ENCODE data around the gene SPHKAP.

Gene SPHKAP

GRCh38 chr2:228103379-228103778 is 78.1 kb downstream of the SPHKAP start:
- no peak for DNase-seq (ENCODE audit: low read depth, low spot score)
- TF ChIP-seq CTCF (IDR thresholded peaks at IDR 0.05; ENCODE audit: low read depth, low read length), result no peak
- no peak overlapping the region for H3K4me3 ChIP-seq (ENCODE audit: low read depth, low read length)
- in situ Hi-C loops (cut with HindIII; ENCODE audit: low sequenced_read_pairs), result no loop called here

DNA sequence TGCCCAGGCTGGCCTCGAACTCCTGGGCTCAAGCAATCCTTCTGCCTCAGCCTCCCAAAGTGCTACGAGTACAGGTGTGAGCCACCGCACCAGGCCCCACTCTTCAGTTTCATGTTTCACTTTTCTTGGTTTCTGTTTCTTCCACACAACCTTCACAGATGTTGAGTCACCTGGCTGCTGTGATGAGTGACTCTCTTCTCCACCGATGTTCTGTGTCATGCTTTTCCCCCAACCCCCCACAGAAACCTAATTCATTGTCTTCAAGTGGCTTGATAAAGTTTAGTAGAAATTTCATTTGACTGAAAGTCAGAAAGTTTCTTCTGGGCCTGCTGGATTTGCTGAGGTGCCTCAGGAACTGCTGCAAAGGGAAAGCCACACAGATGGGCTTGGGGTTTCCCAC is 78.5 kb downstream of the SPHKAP start:
- no peak for TF ChIP-seq CTCF (IDR thresholded peaks at IDR 0.05; ENCODE audit: low read depth, low read length)
- in situ Hi-C loops (cut with HindIII; ENCODE audit: low sequenced_read_pairs), result no loop called here
- H3K4me3 ChIP-seq (ENCODE audit: low read depth, low read length), result no peak overlapping the region
- no peak for DNase-seq (ENCODE audit: low read depth, low spot score)

- H3K4me3 ChIP-seq (ENCODE audit: low read depth, low read length), result no peak overlapping the region
- no peak for TF ChIP-seq CTCF (IDR thresholded peaks at IDR 0.05; ENCODE audit: low read depth, low read length)
- DNase-seq (ENCODE audit: low read depth, low spot score), result peak; percentile 2
- in situ Hi-C loops (cut with HindIII; ENCODE audit: low sequenced_read_pairs), result no loop called here
These were observed 87.0 kb downstream of the SPHKAP start for GRCh38 chr2:228094377-228094921.

DNA sequence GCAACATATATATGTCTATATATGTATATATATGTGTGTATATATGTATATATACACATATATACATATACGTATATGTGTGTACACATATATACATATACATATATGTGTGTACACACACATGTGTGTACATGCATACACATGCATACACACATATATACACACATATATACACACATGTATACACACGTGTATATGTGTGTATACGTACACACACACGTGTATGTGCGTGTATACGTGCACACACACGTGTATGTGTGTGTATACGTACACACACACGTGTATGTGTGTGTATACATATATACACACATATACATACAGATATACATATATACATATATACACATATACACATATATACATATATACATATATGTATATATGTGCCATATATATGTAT is 89.4 kb downstream of the SPHKAP start:
- DNase-seq (ENCODE audit: low read depth, low spot score), result no peak
- no peak for TF ChIP-seq CTCF (IDR thresholded peaks at IDR 0.05; ENCODE audit: low read depth, low read length)
- no peak overlapping the region for H3K4me3 ChIP-seq (ENCODE audit: low read depth, low read length)
- in situ Hi-C loops (cut with HindIII; ENCODE audit: low sequenced_read_pairs), result no loop called here

DNA sequence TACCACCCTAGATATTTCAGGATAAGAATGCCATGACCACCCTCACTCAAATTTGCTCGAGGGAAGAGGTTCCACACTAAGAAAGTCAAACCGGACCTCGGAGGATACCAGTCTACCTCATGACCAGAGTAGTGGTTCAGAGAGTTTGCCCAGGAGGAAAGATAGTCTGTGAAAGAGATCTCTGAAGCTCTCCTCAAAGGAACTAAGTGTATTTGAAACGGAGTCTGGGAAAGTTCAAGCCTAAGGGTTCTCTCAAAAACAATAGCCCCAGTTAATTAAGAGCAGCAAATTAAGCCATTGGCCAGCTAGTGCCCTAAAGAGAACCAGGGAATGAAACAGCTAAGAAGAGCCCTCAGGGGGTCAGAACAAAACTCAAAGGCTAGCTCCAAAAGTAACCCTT is 94.9 kb downstream of the SPHKAP start:
- TF ChIP-seq CTCF (IDR thresholded peaks at IDR 0.05; ENCODE audit: low read depth, low read length), result no peak

DNA sequence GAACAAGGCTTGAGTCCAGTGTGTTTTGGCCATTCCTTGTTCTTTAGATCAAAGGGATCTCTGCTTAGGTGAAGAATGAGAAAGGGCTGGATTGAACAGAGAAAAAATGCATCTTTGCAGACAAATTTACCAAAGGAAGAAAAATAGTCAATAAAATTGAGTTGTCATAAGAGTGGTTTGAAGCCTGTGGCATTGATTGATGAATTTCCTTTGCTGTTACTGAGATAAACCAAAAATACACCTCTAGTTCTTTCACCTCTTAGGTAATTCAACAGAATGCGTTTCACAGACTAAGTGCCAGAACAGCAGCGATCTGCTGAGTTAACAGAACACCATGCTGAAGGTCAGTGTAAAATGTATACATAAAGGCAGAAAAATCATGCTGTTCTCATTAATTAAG is 96.8 kb downstream of the SPHKAP start:
- no peak for TF ChIP-seq CTCF (IDR thresholded peaks at IDR 0.05; ENCODE audit: low read depth, low read length)
- H3K4me3 ChIP-seq (ENCODE audit: low read depth, low read length), result no peak overlapping the region
- in situ Hi-C loops (cut with HindIII; ENCODE audit: low sequenced_read_pairs), result no loop called here
- DNase-seq (ENCODE audit: low read depth, low spot score), result no peak

More for the DNA sequence above, 94.9 kb downstream of the SPHKAP start:
- DNase-seq (ENCODE audit: low read depth, low spot score), result no peak
- in situ Hi-C loops (cut with HindIII; ENCODE audit: low sequenced_read_pairs), result no loop called here
- H3K4me3 ChIP-seq (ENCODE audit: low read depth, low read length), result no peak overlapping the region

- H3K4me3 ChIP-seq (ENCODE audit: low read depth, low read length), result no peak overlapping the region
- in situ Hi-C loops (cut with HindIII; ENCODE audit: low sequenced_read_pairs), result no loop called here
- no peak for TF ChIP-seq CTCF (IDR thresholded peaks at IDR 0.05; ENCODE audit: low read depth, low read length)
- no peak for DNase-seq (ENCODE audit: low read depth, low spot score)
These were observed 98.4 kb downstream of the SPHKAP start for GRCh38 chr2:228083131-228083530.
